ENCODE measurements around the gene CHPF2.

DNA sequence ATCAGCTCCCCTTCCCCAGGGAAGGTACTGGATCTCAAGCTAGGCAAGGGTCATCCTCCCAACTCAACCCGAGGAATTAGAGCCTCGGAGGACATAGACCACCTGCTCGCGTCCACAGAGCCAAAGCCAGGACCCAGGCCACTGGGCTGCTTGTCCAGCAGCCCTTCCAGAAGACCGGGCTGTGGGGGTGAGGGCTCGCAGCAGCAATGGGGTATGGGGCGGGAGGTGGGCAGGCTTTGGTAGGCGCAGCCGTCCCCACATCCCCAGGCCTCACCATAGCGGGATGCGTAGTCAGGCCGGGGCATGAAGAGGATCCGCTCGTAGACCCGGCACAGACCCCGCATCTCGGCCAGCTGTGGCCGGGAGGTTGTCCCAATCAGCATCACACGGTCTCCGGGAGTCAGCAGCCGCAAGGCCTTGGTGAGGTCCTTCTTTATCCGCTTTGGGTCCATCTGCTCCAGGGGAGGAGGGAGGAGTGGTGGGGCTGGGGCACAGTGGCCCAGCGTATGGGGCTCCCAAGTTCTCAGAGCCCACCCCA is 40.2 kb upstream of the CHPF2 start:
- TF ChIP-seq, protein P1, sequence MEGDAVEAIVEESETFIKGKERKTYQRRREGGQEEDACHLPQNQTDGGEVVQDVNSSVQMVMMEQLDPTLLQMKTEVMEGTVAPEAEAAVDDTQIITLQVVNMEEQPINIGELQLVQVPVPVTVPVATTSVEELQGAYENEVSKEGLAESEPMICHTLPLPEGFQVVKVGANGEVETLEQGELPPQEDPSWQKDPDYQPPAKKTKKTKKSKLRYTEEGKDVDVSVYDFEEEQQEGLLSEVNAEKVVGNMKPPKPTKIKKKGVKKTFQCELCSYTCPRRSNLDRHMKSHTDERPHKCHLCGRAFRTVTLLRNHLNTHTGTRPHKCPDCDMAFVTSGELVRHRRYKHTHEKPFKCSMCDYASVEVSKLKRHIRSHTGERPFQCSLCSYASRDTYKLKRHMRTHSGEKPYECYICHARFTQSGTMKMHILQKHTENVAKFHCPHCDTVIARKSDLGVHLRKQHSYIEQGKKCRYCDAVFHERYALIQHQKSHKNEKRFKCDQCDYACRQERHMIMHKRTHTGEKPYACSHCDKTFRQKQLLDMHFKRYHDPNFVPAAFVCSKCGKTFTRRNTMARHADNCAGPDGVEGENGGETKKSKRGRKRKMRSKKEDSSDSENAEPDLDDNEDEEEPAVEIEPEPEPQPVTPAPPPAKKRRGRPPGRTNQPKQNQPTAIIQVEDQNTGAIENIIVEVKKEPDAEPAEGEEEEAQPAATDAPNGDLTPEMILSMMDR (IDR thresholded peaks at IDR 0.05; ENCODE audit: borderline replicate concordance, extremely low read depth, low read length, poor library complexity, severe bottlenecking), result no peak
- TF ChIP-seq EZH2 (IDR thresholded peaks at IDR 0.05; ENCODE audit: borderline replicate concordance, low read depth, low read length, severe bottlenecking), result no peak

Measured in DND-41 (cell line).